NCI-H1417 treated with DMSO at 0.1 percent for 48 hours (cell line): ENCODE measurements around the gene TJP1.
"Not testable (repeated sequence)": the region's sequence is repeated elsewhere in the genome, so short reads cannot be mapped to it uniquely, and the experiment has no call there.

Source experiments
- DNase-seq: peaks from one replicate; lab custom pipeline; 2025; lab: John Stamatoyannopoulos, UW

Gene TJP1

GRCh38 chr15:29753506-29753905 is 68.8 kb downstream of the TJP1 start:
- DNase-seq: no peak

- no peak for DNase-seq
Observed at GRCh38 chr15:29750754-29751153, 71.5 kb downstream of the TJP1 start.

- DNase-seq: no peak
Observed at GRCh38 chr15:29749365-29750086, 72.7 kb downstream of the TJP1 start.

DNA sequence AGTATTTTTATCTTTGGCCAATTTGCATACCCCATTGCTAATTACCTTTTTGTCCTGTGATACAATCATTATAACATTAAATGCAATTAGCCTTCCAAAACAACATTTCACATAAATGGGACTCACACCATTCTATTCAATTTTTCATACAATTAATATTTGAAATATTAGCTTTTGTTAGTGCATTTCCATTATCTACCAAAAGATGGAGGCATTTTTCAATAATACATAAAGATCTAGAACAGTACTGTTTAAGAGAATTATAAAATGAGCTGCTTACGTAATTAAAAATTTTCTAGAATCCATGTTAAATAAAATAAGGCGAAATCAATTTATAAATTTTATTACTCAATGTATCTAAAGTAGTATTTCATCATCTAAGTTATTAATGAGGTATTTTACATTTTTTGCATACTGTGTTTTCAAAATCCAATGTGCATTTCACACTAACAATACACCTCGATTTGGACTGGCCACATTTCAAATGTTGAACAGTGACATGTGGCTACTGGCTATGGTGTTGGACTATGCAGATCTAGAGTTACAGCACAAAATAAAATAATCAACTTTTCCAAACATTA is 74.3 kb downstream of the TJP1 start:
- DNase-seq: no peak

- DNase-seq: no peak
Observed at GRCh38 chr15:29743475-29743874, 78.8 kb downstream of the TJP1 start.

- no peak for DNase-seq
Observed at GRCh38 chr15:29740692-29741311, 81.5 kb downstream of the TJP1 start.

DNA sequence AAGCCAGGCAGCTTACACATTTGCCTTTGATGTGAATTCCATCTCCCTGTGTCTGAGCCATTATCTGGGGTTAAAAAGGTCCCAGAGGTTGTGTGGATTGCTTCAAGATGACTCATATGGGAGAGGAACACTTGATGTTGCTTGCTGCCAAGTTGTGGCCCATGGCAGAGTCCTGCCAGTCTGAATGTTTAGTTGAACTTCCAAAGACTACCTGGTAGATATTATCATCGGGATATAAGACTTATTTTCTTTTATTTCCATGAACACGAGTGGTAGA is 85.6 kb downstream of the TJP1 start:
- no peak for DNase-seq

GRCh38 chr15:29736012-29736743 is 86.1 kb downstream of the TJP1 start:
- DNase-seq: no peak

DNA sequence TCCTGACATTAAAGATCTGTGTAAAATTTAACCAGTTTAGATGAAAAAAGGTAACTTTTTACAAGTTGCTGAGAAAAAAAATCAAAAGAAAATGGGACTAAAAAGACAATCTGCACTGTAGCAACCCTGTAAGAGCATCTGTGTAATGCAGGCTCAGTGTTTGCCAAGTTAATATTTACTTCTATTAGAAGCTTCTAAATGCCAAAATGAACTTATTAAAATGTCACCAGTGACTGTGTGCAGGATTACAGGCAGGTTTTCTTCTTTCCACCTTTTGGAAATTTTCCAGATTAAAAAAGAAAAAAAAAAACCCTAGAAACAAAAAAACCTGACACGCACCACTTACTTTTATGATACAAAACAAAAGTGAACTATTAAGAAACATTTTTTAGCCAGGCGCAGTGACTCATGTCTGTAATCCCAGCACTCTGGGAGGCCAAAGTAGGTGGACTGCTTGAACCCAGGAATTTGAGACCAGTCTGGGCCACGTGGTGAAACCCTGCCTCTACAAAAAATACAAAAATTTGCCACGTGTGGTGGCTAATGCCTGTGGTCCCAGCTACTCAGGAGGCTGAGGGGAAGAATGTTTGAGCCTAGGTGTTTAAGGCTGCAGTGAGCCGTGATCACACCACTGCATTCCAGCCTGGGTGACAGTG is 87.2 kb downstream of the TJP1 start:
- DNase-seq: no peak

DNA sequence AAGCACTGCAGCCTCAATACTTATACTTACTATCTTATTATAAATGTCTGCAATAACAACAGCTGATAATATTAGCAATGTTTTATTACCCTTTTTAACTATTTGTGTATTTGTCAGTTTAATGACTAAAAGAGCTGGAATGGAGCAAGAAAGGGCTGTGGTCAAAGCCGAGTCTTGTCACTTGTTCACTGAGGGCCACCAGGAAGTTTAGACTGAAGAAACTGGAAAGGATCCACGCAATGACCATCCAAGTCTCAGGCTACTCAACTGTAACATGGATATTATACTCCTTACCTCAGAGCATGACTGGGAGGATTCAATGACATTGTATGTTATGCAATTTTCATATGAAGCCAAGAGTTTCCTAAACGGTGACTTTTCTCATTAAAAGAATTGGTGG is 90.4 kb downstream of the TJP1 start:
- no peak for DNase-seq

DNA sequence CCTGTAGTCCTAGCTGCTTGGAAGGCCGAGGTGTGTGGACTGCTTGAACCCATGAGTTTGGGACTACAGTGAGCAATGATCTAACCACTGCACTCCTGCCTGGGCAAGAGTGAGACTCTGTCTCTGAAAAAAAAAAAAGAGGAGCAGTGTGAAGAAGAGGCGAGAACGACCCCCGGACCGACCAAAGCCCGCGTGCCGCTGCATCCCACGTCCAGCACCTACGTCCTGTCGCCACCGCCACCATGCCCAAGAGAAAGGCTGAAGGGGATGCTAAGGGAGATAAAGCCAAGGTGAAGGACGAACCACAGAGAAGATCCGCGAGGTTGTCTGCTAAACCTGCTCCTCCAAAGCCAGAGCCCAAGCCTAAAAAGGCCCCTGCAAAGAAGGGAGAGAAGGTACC is 91.8 kb downstream of the TJP1 start:
- not testable (repeated sequence) for DNase-seq

- DNase-seq: no peak
Observed at GRCh38 chr15:29728418-29728817, 93.8 kb downstream of the TJP1 start.

GRCh38 chr15:29727871-29728270 is 94.4 kb downstream of the TJP1 start:
- no peak for DNase-seq

- DNase-seq: no peak
Observed at GRCh38 chr15:29726553-29726952, 95.7 kb downstream of the TJP1 start.

GRCh38 chr15:29724026-29724425 is 98.2 kb downstream of the TJP1 start:
- no peak for DNase-seq

- no peak for DNase-seq
Observed at GRCh38 chr15:29713784-29714183, 108.5 kb downstream of the TJP1 start.

DNA sequence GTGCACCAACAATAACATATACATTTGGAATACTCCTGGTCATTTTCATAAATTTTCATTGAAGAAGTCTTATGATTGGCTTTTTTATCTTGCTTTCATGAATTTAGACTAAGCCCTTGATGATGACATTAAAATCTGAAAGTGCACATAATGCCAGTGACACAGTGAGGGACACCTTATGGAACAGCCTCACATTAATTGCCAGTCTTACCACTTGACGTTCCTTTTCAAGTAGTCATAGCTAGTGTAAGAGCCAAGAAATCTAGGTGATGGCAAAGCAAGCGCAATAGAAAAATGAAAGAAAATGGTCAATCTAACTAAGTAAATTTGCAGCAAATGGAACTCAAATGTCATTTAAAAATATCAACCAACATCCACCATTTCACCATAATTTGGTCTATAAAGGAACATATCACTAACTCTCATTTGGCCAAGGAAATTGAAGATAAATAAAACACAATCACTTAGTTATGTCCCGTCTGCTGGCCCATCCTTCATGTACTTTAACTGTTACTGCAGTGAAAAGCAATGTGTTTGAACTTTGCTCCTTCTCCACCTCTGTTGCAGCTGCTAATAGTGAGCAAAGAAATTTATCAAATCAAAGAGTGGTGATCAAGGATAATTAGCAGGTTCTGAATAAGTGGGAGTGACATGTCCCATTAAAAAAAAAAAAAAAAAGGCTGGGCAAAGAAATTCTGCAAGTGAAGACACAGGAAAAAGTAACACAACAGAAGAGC is 110.0 kb downstream of the TJP1 start:
- no peak for DNase-seq

DNA sequence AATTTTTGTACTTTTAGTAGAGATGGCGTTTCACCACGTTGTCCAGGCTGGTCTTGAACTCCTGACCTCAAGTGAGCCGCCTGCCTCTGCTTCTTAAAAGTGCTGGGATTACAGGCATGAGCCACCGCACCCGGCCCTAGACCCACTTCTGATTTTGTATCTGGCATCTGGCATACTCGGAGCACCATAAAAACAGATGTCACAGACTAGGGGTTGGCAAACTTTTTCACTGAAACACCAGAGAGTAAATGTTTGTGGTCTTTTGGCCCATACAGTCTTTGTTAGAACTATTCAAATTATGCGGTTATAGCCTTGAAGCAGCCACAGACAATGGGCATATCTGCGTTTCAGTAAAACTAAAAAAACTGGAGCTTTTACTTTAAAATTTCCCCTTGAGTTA is 110.7 kb downstream of the TJP1 start:
- no peak for DNase-seq

GRCh38 chr15:29708519-29708918 is 113.7 kb downstream of the TJP1 start:
- no peak for DNase-seq

- no peak for DNase-seq
Observed at GRCh38 chr15:29704950-29705597, 117.2 kb downstream of the TJP1 start.

- no peak for DNase-seq
Observed at GRCh38 chr15:29701151-29701550, 121.1 kb downstream of the TJP1 start.
